Neural progenitor cell (in vitro differentiated cells): ENCODE measurements around the gene GAMT. TPM values are rescaled to one million over a fixed set of nuclear protein-coding genes. Genes with fewer than 3 reads are reported as not detected.

Experiments used
- DNase-seq: peaks from one replicate; pipeline ENCODE4 v3.0.0-alpha.2; 2016; ENCODE audit warnings: low spot score
- H2AFZ ChIP-seq: fragments of 200-600 bp; sonication (generic); replicated peaks from 2 replicates; pipeline ENCODE4 v1.6.1; 2016; ENCODE audit warnings: antibody characterized with exemption
- H3F3A ChIP-seq: fragments of 200-600 bp; sonication (generic); 2 replicates; pipeline ENCODE4 v1.6.1; 2016; ENCODE audit warnings: antibody characterized with exemption, low read depth
- H3K27ac ChIP-seq: fragments of 200-600 bp; sonication (generic); 2 replicates; pipeline ENCODE4 v1.5.1; 2016; ENCODE audit warnings: mild to moderate bottlenecking
- H3K27me3 ChIP-seq: fragments of 200-600 bp; sonication (generic); 2 replicates; pipeline ENCODE4 v1.6.1; 2016; ENCODE audit warnings: mild to moderate bottlenecking, moderate library complexity
- H3K36me3 ChIP-seq: fragments of 200-600 bp; sonication (generic); 2 replicates; pipeline ENCODE4 v1.5.1; 2016
- H3K4me1 ChIP-seq: fragments of 200-600 bp; sonication (generic); 2 replicates; pipeline ENCODE4 v1.6.1; 2016; ENCODE audit warnings: mixed run types
- H3K4me2 ChIP-seq: fragments of 200-600 bp; sonication (generic); 2 replicates; pipeline ENCODE4 v1.6.1; 2016
- H3K4me3 ChIP-seq: fragments of 200-600 bp; sonication (generic); 2 replicates; pipeline ENCODE4 v1.5.1; 2016
- H3K79me2 ChIP-seq: fragments of 200-600 bp; sonication (generic); 2 replicates; pipeline ENCODE4 v1.6.1; 2016; ENCODE audit warnings: low read depth
- H3K9ac ChIP-seq: fragments of 200-600 bp; sonication (generic); 2 replicates; pipeline ENCODE4 v1.6.1; 2016
- H3K9me3 ChIP-seq: fragments of 200-600 bp; sonication (generic); 2 replicates; pipeline ENCODE4 v1.5.1; 2016; ENCODE audit warnings: low read depth
- H4K20me1 ChIP-seq: fragments of 200-600 bp; sonication (generic); 2 replicates; pipeline ENCODE4 v1.6.1; 2016; ENCODE audit warnings: low read depth
- H3K27ac Mint-ChIP-seq: 3 replicates; pipeline ENCODE4 v1.8.0; 2021; ENCODE audit warnings: mixed read lengths
- H3K27me3 Mint-ChIP-seq: 2 replicates; pipeline ENCODE4 v1.8.0; 2022; ENCODE audit warnings: low read depth, mild to moderate bottlenecking, inconsistent platforms, moderate library complexity, mixed read lengths; ENCODE audit not compliant: insufficient read depth
- H3K36me3 Mint-ChIP-seq: 3 replicates; pipeline ENCODE4 v1.8.0; 2021; ENCODE audit warnings: mixed read lengths
- H3K4me1 Mint-ChIP-seq: 3 replicates; pipeline ENCODE4 v1.8.0; 2021; ENCODE audit warnings: mixed read lengths
- H3K4me3 Mint-ChIP-seq: 3 replicates; pipeline ENCODE4 v1.8.0; 2021; ENCODE audit warnings: mild to moderate bottlenecking, moderate library complexity, mixed read lengths
- H3K9me3 Mint-ChIP-seq: 3 replicates; pipeline ENCODE4 v1.8.0; 2020; ENCODE audit warnings: mixed read lengths
- EZH2 ChIP-seq: fragments of 200-600 bp; sonication (generic); IDR thresholded peaks from 2 replicates; pipeline ENCODE4 v1.6.1; 2017; ENCODE audit warnings: antibody characterized with exemption, mild to moderate bottlenecking, moderate library complexity
- EZH2phosphoT487 ChIP-seq: fragments of 200-600 bp; sonication (generic); IDR thresholded peaks from 2 replicates; pipeline ENCODE4 v1.6.1; 2017; ENCODE audit warnings: antibody characterized with exemption
- total RNA-seq: library from RNA; depleted of rRNA; stranded (reverse); fragments of >200 nt; gene quantifications from 2 replicates; pipeline ENCODE4 v1.2.3, GENCODE V29; 2015; ENCODE audit warnings: low replicate concordance
- TF ChIP-seq, protein P1 (sequence below): fragments of 200-600 bp; sonication (generic); IDR thresholded peaks from 2 replicates; pipeline ENCODE4 v1.5.1; 2017; ENCODE audit warnings: antibody characterized with exemption, mild to moderate bottlenecking

Gene GAMT
- total RNA-seq, 1 donor from 2014 or later, result 13.8 TPM

DNA sequence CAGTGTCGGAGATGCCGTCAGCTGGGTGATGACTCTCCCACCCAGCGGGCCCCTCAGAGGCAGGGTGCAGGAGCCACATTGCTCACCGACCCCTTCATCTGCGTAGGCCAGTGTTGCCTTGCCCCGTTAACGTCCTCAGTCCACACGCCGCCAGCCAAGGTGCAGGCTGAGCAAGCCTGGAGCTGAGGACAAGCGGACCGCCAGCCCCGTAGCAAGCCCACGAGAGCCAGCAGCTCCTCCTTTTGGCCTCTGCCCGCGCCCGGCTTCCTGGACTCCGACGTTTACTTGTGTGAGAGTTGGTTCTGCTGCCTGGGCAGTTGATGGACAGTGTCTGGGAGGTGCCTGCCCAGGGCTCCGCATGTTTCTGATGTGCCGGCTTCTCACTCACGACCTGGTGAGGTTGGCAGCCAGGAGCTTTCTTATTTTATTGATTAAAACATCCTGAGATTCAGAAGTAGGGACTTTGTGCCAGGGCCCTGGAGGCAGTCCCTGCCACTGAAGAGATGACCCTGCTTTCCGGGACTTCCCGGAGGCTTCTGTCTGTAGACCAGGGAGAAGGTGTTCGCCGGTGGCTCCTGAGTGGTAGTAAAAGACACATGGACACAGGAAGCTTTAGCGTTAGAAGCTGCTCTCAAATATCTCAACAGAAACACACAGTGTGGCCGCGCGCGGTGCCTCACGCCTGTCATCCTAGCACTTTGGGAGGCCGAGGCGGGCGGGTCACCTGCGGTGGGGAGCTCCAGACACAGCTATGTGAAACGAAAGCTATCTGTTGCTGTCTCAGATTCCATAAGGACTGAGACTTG lies 11.9 kb upstream of the GAMT start:
- no peak for DNase-seq
- H3K27me3 Mint-ChIP-seq, result peaks cover 2% of the 10 kb centered on the region
- H3K4me1 Mint-ChIP-seq, result peaks cover 55% of the 10 kb centered on the region
- no peak overlapping the region for H3K4me2 ChIP-seq
- H3K36me3 ChIP-seq, result no peaks in the 10 kb centered on the region
- H3K4me3 ChIP-seq, result no peak overlapping the region
- H3K9me3 Mint-ChIP-seq, result no peaks in the 10 kb centered on the region
- peaks cover 100% of the 10 kb centered on the region for H3K79me2 ChIP-seq
- no peak overlapping the region for H3K9ac ChIP-seq
- peaks cover 17% of the 10 kb centered on the region for H3K36me3 Mint-ChIP-seq
- no peak overlapping the region for H2AFZ ChIP-seq
- no peak overlapping the region for H3K27ac Mint-ChIP-seq
- no peaks in the 10 kb centered on the region for H3K27me3 ChIP-seq
- H3K9me3 ChIP-seq, result no peaks in the 10 kb centered on the region
- H3F3A ChIP-seq, result peaks cover 24% of the 10 kb centered on the region
- peak overlapping the region; percentile 14 for H3K27ac ChIP-seq
- no peak overlapping the region for H3K4me3 Mint-ChIP-seq
- H3K4me1 ChIP-seq, result peaks cover 23% of the 10 kb centered on the region
- peaks cover 100% of the 10 kb centered on the region for H4K20me1 ChIP-seq
- TF ChIP-seq EZH2phosphoT487 (no peak), EZH2 (no peak)
- TF ChIP-seq, protein P1, sequence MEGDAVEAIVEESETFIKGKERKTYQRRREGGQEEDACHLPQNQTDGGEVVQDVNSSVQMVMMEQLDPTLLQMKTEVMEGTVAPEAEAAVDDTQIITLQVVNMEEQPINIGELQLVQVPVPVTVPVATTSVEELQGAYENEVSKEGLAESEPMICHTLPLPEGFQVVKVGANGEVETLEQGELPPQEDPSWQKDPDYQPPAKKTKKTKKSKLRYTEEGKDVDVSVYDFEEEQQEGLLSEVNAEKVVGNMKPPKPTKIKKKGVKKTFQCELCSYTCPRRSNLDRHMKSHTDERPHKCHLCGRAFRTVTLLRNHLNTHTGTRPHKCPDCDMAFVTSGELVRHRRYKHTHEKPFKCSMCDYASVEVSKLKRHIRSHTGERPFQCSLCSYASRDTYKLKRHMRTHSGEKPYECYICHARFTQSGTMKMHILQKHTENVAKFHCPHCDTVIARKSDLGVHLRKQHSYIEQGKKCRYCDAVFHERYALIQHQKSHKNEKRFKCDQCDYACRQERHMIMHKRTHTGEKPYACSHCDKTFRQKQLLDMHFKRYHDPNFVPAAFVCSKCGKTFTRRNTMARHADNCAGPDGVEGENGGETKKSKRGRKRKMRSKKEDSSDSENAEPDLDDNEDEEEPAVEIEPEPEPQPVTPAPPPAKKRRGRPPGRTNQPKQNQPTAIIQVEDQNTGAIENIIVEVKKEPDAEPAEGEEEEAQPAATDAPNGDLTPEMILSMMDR, result no peak

DNA sequence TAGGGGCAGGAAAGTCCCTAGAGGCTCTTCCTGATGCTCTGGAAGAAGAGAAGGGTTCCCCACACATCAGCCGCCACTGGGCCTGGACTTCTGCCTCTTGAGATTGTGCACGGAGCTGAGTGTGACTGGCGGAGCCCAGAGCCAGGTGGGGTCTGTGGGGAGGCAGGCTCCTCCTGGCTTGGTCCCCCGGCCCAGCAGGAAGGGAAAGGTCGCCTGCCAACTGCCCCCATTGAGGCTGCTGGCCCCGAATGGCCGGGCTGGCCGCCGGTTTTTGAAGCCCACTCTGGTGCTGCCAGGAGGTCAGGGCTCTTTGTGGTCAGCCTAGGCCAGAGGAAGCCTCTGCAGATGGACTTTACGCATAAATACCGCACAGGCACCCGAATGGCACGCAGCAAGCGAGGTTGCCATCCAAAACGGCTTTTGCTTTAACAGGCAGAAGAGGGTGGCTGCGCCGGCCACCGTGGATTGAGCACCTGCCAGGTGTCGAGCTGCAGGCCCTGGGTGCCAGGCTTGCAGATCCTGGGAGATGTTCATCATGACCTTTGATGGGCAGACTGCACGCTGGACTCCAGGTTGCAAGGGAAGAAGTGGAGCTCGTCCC lies 11.1 kb upstream of the GAMT start:
- peaks cover 12% of the 10 kb centered on the region for H3K36me3 Mint-ChIP-seq
- no peak overlapping the region for H3K4me3 ChIP-seq

DNA sequence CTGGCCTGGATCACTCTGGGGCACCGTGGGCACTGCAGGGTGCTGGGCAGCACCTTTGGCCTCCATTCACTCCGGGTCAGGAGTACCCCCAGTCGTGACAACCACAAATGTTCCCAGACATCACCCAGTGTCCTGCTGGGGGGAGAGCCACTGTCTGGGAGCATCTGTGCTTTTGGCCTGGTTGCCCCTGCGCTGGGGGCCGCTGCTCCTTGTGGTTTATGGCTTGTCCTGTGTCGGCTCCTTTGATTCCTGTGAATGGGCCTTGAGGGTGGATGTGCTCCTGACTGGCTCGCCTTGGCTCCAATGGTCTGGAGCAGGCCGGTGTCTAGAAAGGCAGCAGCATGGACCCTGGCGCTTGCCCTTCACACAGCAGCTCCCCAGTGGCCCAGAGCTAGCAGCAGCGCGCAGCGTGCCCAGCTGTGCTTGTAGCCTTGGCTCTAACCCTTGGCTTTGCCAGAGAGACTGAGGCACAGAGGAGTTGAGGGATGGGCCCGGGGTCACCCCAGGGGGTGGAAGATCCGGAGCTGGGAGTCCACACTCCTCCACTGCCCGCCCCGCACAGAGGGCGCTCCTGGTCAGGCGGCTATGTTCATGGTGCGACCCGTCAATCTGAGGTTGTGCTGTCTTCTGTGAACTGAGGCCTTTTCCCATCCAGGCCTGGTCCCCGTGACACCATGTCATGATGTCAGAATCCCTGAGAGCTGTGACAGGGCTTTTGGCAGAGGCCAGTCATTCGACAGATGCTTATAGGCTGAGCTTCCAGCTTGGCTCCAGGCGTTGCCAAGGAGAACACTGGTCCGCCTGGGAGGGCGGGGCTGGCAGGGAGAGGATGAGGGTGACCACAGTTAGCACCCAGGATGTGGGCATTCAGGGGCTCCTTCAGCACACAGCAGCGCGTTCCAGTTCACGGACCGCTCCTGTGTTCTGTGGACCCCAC lies 10.2 kb upstream of the GAMT start:
- H3K36me3 ChIP-seq, result no peaks in the 10 kb centered on the region
- peaks cover 90% of the 10 kb centered on the region for H3K79me2 ChIP-seq
- DNase-seq, result no peak
- peaks cover 23% of the 10 kb centered on the region for H3K4me1 ChIP-seq
- H2AFZ ChIP-seq, result no peak overlapping the region
- peak overlapping the region; percentile 11 for H3K9ac ChIP-seq
- H3K27me3 Mint-ChIP-seq, result peaks cover 2% of the 10 kb centered on the region
- peak overlapping the region; percentile 97 for H3K4me3 Mint-ChIP-seq
- peaks cover 87% of the 10 kb centered on the region for H4K20me1 ChIP-seq
- peaks cover 47% of the 10 kb centered on the region for H3K4me1 Mint-ChIP-seq
- H3K27ac Mint-ChIP-seq, result no peak overlapping the region
- peaks cover 28% of the 10 kb centered on the region for H3F3A ChIP-seq
- TF ChIP-seq EZH2 (no peak), EZH2phosphoT487 (no peak)
- TF ChIP-seq, protein P1, result no peak
- no peaks in the 10 kb centered on the region for H3K9me3 Mint-ChIP-seq
- H3K27me3 ChIP-seq, result no peaks in the 10 kb centered on the region
- H3K9me3 ChIP-seq, result no peaks in the 10 kb centered on the region
- H3K4me3 ChIP-seq, result no peak overlapping the region
- H3K4me2 ChIP-seq, result no peak overlapping the region
- H3K27ac ChIP-seq, result no peak overlapping the region
- peaks cover 9% of the 10 kb centered on the region for H3K36me3 Mint-ChIP-seq

More for the DNA sequence above, 11.1 kb upstream of the GAMT start:
- H3K4me1 ChIP-seq, result peaks cover 23% of the 10 kb centered on the region
- H3K27ac ChIP-seq, result no peak overlapping the region
- no peak for TF ChIP-seq EZH2phosphoT487
- Mint-ChIP-seq H3K4me1 (peaks cover 52% of the 10 kb centered on the region), H3K9me3 (no peaks in the 10 kb centered on the region), H3K4me3 (no peak overlapping the region), H3K27me3 (peaks cover 2% of the 10 kb centered on the region), H3K27ac (no peak overlapping the region)
- no peak overlapping the region for H3K4me2 ChIP-seq
- H3K9me3 ChIP-seq, result no peaks in the 10 kb centered on the region
- peaks cover 24% of the 10 kb centered on the region for H3F3A ChIP-seq
- no peak overlapping the region for H2AFZ ChIP-seq
- H3K79me2 ChIP-seq, result peaks cover 99% of the 10 kb centered on the region
- H3K36me3 ChIP-seq, result no peaks in the 10 kb centered on the region
- no peaks in the 10 kb centered on the region for H3K27me3 ChIP-seq
- H3K9ac ChIP-seq, result no peak overlapping the region
- no peak for DNase-seq
- H4K20me1 ChIP-seq, result peaks cover 96% of the 10 kb centered on the region
